ENCODE results near the gene LRRC36. TPM values are rescaled to one million over a fixed set of nuclear protein-coding genes. Genes with fewer than 3 reads are reported as not detected.

LRRC36 gene
- total and polyA plus RNA-seq, 8 donors = 1.3 to 16.4 (median 2.4) TPM

DNA sequence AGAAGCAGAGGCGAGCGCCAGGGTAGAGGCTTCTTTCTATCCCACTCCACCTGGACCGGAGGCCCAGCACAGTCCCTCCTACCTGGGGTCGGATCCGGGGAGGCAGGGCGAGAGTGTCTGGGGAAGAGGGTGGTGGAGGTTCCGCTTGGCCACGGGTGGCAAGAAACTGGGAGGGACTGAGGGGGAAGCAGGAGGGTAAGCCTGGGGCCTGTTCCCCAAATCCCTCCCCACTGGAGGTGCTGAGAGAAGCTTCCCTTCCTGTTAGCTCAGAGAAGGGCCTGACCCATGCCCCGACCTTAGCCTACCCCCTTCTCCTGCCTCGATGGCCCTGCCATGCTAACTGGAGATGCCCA lies 68.5 kb downstream of the LRRC36 start:
- no peaks in the 10 kb centered on the region for H3K36me3 ChIP-seq
- no peaks in the 10 kb centered on the region for H3K27me3 ChIP-seq
- 78 to 83% methylated on average over 10 of the region's 10 CpGs for WGBS, 2 donors
- DNase-seq (peak in 3 of 6 donors; percentile 23 to 74 (median 61)), FAIRE-seq (no peak), ATAC-seq (no peak)
- peaks cover 15 to 37% (median 17%) of the 10 kb centered on the region in 3 donors for H3K4me1 ChIP-seq
- intact Hi-C loops (cut with DNase I) = no loop called here
- no peaks in the 10 kb centered on the region for H3K9me3 ChIP-seq
- TF ChIP-seq, protein P1, sequence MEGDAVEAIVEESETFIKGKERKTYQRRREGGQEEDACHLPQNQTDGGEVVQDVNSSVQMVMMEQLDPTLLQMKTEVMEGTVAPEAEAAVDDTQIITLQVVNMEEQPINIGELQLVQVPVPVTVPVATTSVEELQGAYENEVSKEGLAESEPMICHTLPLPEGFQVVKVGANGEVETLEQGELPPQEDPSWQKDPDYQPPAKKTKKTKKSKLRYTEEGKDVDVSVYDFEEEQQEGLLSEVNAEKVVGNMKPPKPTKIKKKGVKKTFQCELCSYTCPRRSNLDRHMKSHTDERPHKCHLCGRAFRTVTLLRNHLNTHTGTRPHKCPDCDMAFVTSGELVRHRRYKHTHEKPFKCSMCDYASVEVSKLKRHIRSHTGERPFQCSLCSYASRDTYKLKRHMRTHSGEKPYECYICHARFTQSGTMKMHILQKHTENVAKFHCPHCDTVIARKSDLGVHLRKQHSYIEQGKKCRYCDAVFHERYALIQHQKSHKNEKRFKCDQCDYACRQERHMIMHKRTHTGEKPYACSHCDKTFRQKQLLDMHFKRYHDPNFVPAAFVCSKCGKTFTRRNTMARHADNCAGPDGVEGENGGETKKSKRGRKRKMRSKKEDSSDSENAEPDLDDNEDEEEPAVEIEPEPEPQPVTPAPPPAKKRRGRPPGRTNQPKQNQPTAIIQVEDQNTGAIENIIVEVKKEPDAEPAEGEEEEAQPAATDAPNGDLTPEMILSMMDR (IDR thresholded peaks at IDR 0.05) = no peak
- H3K27ac ChIP-seq = peak overlapping the region; percentile 59 to 89 (median 78)
- no peak overlapping the region for H3K4me3 ChIP-seq

GRCh38 chr16:67395458-67396158 lies 69.0 kb downstream of the LRRC36 start:
- ATAC-seq = peak; percentile 56 to 65 (median 60)
- intact Hi-C loops (cut with DNase I) = no loop called here
- Histone ChIP-seq H3K36me3 (no peaks in the 10 kb centered on the region), H3K27ac (peak overlapping the region; percentile 59 to 89 (median 78)), H3K9me3 (no peaks in the 10 kb centered on the region), H3K4me3 (peak overlapping the region in 1 of 4 donors; percentile 4), H3K27me3 (no peaks in the 10 kb centered on the region), H3K4me1 (peaks cover 15 to 37% (median 17%) of the 10 kb centered on the region in 3 donors)
- TF ChIP-seq, protein P1 (IDR thresholded peaks at IDR 0.05) = no peak
- no peak for FAIRE-seq
- WGBS, 2 donors = 44 to 46% methylated on average over 13 of the region's 13 CpGs
- DNase-seq = peak; percentile 66 to 91 (median 84)

DNA sequence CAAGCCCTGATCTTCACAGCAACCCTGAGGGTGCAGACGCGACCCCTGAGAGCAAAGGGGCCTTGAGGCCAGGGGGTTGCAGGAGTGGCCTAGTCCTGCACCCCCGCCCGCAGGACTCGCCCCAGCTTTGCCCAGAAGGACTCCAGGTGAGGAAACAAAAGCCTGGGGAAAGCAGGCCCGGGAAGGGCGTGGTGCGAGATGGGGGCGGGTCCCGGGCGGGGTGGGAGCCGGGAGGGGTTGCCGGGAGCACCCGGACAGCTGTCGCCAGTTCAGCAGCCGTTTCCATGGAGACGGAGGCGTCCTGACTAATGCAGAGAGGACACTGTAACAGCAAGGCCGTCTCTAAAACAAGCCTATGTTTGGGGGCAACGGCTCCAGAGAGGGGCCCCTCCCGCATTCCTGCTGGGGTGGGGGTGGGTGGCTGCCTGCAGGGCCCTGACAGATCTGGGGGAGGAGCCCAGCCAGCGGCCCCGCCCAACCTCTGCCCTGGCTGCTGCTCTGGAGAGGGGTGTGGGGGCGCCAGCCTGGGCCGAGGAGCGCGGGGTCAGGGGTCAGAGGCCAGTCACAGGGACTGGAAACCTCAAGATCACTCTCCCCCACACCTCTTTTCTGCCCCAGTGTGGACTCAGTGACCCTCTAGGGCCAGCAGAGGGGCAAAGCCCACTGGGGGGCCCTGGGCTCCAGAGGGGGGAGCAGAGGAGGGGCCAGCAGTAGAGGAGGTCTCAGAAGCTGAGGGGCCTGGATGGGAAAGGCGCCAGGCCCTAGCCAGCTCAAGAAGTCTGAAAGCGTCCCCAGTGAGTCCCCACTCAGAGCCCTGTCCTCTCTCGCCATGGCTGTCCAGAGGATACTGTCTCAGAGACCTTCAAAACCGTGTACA lies 69.8 kb downstream of the LRRC36 start:
- peak overlapping the region; percentile 59 to 89 (median 78) for H3K27ac ChIP-seq
- TF ChIP-seq, protein P1 (IDR thresholded peaks at IDR 0.05) = no peak
- DNase-seq (peak; percentile 87 to 97 (median 92)), FAIRE-seq (no peak), ATAC-seq (peak; percentile 69 to 75 (median 73))
- H3K4me1 ChIP-seq = peaks cover 15 to 34% (median 17%) of the 10 kb centered on the region in 3 donors
- intact Hi-C loops (cut with DNase I) = no loop called here
- H3K9me3 ChIP-seq = no peaks in the 10 kb centered on the region
- H3K4me3 ChIP-seq = peak overlapping the region in 1 of 4 donors; percentile 4
- no peaks in the 10 kb centered on the region for H3K27me3 ChIP-seq
- WGBS, 2 donors = 19 to 28% methylated on average over 29 to 31 of the region's 31 CpGs
- no peaks in the 10 kb centered on the region for H3K36me3 ChIP-seq

- Histone ChIP-seq H3K27ac (peak overlapping the region in 3 of 4 donors; percentile 59 to 89 (median 86)), H3K9me3 (no peaks in the 10 kb centered on the region), H3K27me3 (no peaks in the 10 kb centered on the region), H3K4me1 (peaks cover 15 to 33% (median 17%) of the 10 kb centered on the region in 3 donors), H3K36me3 (no peaks in the 10 kb centered on the region), H3K4me3 (no peak overlapping the region)
- DNase-seq (peak in 4 of 6 donors; percentile 25 to 73 (median 39)), ATAC-seq (no peak), FAIRE-seq (no peak)
- intact Hi-C loops (cut with DNase I) = no loop called here
- 83 to 85% methylated on average over 15 of the region's 15 CpGs for WGBS, 2 donors
- TF ChIP-seq, protein P1 (IDR thresholded peaks at IDR 0.05) = no peak
These were observed 70.6 kb downstream of the LRRC36 start for GRCh38 chr16:67397036-67397801.

All from pancreas (tissue), 10 donors.